Kidney (tissue), 14 donors: ENCODE data around the gene AP2A2. TPM values are rescaled to one million over a fixed set of nuclear protein-coding genes. Genes with fewer than 3 reads are reported as not detected.

Experiments used
- DNase-seq, 5 donors: peaks; one replicate each; pipeline ENCODE4 v3.0.0-alpha.2; 2013 to 2020
- FAIRE-seq: peaks from 2 replicates; lab custom pipeline; 2012; peaks lifted over from hg19 to GRCh38; lab: Jason Lieb, UNC
- H3K27ac ChIP-seq, 2 donors: one replicate each; pipeline ENCODE4 v1.7.0; 2013; ENCODE audit warnings: low read depth in 2 of 2, low read length in 2 of 2, inconsistent platforms in 1 of 2
- H3K27me3 ChIP-seq: one replicate; pipeline ENCODE4 v1.7.1; 2013; ENCODE audit warnings: low read length, inconsistent platforms; ENCODE audit not compliant: control insufficient read depth, insufficient read depth
- H3K36me3 ChIP-seq, 3 donors: one replicate each; pipeline versions ENCODE4 v1.7.0 to v1.7.1; 2013; ENCODE audit warnings: low read length in 3 of 3, control low read depth in 1 of 3, inconsistent platforms in 1 of 3; ENCODE audit not compliant: insufficient read depth in 3 of 3, control insufficient read depth in 2 of 3
- H3K4me1 ChIP-seq, 3 donors: one replicate each; pipeline versions ENCODE4 v1.7.0 to v1.7.1; 2013; ENCODE audit warnings: low read length in 3 of 3, inconsistent platforms in 1 of 3, low read depth in 1 of 3; ENCODE audit not compliant: control insufficient read depth in 2 of 3, insufficient read depth in 2 of 3
- H3K4me3 ChIP-seq, 3 donors: one replicate each; pipeline versions ENCODE4 v1.7.0 to v1.8.1; 2013; ENCODE audit warnings: low read length in 3 of 3, control low read depth in 1 of 3, inconsistent platforms in 1 of 3
- H3K9ac ChIP-seq, 3 donors: one replicate each; pipeline versions ENCODE4 v1.7.0 to v1.7.1; 2013; ENCODE audit warnings: low read length in 3 of 3, control low read depth in 1 of 3, inconsistent platforms in 1 of 3
- H3K9me3 ChIP-seq, 3 donors: one replicate each; pipeline versions ENCODE4 v1.7.0 to v1.7.1; 2013; ENCODE audit warnings: low read length in 3 of 3, control low read depth in 1 of 3, inconsistent platforms in 1 of 3; ENCODE audit not compliant: control insufficient read depth in 2 of 3, insufficient read depth in 1 of 3
- intact Hi-C: fragments of 100-400 bp; cut with DNase I; formaldehyde crosslinking; loops from one replicate; pipeline ENCODE4 v1.11.1; 2022
- polyA plus RNA-seq: library from polyadenylated mRNA; stranded (reverse); fragments of 350-450 nt; fragmentation: Illumina TruSeq; extraction: RNeasy Lipid Tissue Mini Kit (QIAGEN cat#74804); gene quantifications from one replicate; pipeline ENCODE4 v1.2.3, GENCODE V29; 2014; ENCODE audit warnings: low read depth, low replicate concordance; ENCODE audit not compliant: insufficient read depth
- total RNA-seq: library from RNA; stranded (reverse); fragmentation: NEBNext Ultra II Directional; extraction: Animal tissue kit (Norgen Biotek cat#: 25700); gene quantifications from one replicate; pipeline ENCODE4 v1.2.1, GENCODE V29; 2021
- TF ChIP-seq, protein P1 (sequence below): IDR thresholded peaks from 3 replicates; pipeline ENCODE4 v1.5.1; 2012; ENCODE audit warnings: mild to moderate bottlenecking, moderate library complexity, borderline replicate concordance; ENCODE audit not compliant: insufficient read depth; ENCODE audit errors: extremely low read depth
- donor health status: control.
- donor health status: control.
- donor health status: control.
- donor health status: control.
- donor health status: control.
- donor health status: DM: yes; HTN: yes; CAD: no.
- donor health status: Normal renal cell carcinoma (clear cell type).

AP2A2 gene
- total and polyA plus RNA-seq, 2 donors from 2014 or later: 76.5 to 144 TPM

DNA sequence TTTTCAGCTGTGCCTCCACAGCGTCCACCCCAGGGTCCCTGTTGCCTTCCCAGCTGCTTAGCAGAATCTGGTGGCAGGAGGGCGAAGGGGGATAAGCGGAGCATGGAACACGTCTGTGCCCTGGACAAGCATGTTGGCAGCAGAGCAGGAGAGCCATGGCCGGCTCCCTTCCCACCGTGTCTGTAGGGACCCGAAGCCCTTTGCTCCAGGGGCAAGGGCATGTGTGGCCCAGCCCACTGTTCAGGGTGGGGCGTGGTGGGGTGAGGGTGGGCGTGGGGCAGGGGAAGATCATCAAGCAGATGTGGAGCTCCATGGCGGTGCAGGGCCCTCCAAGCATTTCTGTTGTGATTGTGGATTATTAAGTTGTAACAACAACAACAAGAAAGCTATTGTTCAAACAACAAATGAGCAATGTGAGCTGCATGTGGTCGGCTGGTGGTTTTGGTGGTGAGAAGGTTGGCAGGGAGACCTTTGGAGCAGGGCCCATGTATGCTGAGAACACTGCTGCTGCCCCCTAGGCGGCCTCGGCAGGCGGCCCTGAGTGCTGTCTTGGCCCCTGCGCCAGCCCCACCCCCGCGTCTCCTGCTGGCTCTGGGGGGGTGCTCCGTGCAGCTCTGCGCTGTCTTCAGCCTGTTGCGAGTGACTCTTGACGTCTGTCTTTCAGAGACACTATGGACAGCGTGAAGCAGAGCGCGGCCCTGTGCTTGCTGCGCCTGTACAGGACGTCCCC lies 50.9 kb downstream of the AP2A2 start:
- H3K27me3 ChIP-seq: no peaks in the 10 kb centered on the region
- intact Hi-C loops: no loop called here
- H3K4me3 ChIP-seq: no peak overlapping the region
- TF ChIP-seq, protein P1, sequence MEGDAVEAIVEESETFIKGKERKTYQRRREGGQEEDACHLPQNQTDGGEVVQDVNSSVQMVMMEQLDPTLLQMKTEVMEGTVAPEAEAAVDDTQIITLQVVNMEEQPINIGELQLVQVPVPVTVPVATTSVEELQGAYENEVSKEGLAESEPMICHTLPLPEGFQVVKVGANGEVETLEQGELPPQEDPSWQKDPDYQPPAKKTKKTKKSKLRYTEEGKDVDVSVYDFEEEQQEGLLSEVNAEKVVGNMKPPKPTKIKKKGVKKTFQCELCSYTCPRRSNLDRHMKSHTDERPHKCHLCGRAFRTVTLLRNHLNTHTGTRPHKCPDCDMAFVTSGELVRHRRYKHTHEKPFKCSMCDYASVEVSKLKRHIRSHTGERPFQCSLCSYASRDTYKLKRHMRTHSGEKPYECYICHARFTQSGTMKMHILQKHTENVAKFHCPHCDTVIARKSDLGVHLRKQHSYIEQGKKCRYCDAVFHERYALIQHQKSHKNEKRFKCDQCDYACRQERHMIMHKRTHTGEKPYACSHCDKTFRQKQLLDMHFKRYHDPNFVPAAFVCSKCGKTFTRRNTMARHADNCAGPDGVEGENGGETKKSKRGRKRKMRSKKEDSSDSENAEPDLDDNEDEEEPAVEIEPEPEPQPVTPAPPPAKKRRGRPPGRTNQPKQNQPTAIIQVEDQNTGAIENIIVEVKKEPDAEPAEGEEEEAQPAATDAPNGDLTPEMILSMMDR: no peak
- no peaks in the 10 kb centered on the region for H3K9me3 ChIP-seq
- no peak for DNase-seq
- peaks cover 0 to 16% (median 0%) of the 10 kb centered on the region in 3 donors for H3K4me1 ChIP-seq
- H3K27ac ChIP-seq: no peak overlapping the region
- H3K9ac ChIP-seq: no peak overlapping the region
- peaks cover 0 to 49% (median 33%) of the 10 kb centered on the region in 3 donors for H3K36me3 ChIP-seq
- FAIRE-seq: no peak

DNA sequence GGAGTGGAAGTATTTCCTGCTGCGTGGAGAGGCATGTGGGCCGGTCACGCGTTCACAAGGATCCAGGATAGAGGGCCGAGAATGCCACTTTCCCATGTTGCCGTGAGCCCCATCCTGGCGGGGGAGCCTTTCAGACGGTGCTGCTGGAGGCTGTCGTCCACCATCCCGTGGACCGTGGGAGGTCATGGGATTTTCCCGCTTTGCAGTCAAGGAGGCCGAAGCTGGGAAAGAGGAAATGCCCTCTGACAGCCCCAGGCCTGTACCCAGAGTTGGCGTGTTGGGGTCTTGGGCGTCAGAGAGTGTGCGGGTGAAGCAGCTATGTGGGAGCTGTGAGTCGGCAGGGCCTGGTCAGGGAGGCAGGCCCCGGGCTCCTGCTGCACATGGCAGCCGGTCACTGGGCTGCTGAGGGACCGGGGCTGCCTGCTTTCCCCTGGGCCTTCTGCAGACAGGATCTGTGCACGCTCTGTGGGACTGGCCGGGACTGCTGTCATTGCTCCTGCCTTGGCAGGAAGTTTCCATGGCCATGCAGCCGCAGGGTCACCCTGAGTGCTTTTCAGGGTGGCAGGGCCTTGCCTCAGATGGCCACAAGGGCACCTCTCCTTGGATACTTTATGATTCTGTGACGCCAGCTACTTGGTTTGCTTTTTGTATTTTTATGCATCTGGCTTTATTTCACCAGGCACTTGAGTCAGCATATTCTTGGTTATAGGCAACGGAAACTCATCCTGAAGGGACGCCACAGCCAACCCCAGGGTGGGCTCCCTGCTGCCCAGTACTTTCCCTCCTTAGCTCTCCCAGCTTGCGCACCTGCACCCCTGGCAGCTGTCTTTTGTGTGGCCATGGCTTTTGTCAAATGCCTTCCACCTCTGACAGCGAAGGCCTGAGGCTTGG lies 52.4 kb downstream of the AP2A2 start:
- peak overlapping the region in 1 of 2 donors; percentile 22 for H3K27ac ChIP-seq
- TF ChIP-seq, protein P1: no peak
- H3K4me1 ChIP-seq: peaks cover 0 to 16% (median 0%) of the 10 kb centered on the region in 3 donors
- H3K9ac ChIP-seq: no peak overlapping the region
- no peak for FAIRE-seq
- intact Hi-C loops: no loop called here
- peaks cover 0 to 40% (median 28%) of the 10 kb centered on the region in 3 donors for H3K36me3 ChIP-seq
- H3K4me3 ChIP-seq: no peak overlapping the region
- no peaks in the 10 kb centered on the region for H3K9me3 ChIP-seq
- H3K27me3 ChIP-seq: no peaks in the 10 kb centered on the region
- no peak for DNase-seq

DNA sequence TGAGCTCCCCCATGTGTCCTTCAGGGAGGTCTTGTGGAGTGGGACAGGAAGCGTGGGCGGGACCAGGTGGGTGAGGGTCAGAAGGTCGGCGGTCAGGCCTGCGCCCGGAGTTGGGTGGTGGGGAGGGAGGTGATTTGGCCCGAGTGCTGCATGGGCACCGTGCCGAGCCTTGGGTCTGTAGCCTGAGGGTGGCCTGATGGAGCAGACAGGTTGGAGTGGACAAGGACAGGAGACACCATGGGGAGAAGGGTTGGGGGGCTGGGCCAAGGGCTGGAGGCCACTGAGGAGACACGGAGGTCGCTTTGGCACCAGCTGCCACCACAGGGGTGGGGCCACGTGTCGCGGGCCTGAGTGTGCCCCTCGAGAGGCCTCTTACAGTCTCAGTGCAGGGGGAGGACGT lies 53.1 kb downstream of the AP2A2 start:
- intact Hi-C loops: no loop called here
- Histone ChIP-seq H3K4me3 (no peak overlapping the region), H3K4me1 (peaks cover 0 to 16% (median 0%) of the 10 kb centered on the region in 3 donors), H3K27me3 (no peaks in the 10 kb centered on the region), H3K9ac (no peak overlapping the region), H3K9me3 (no peaks in the 10 kb centered on the region), H3K36me3 (peaks cover 0 to 38% (median 23%) of the 10 kb centered on the region in 3 donors), H3K27ac (peak overlapping the region; percentile 22 to 28)
- FAIRE-seq: no peak
- TF ChIP-seq, protein P1: no peak
- DNase-seq: no peak
